RWPE2 (cell line): ENCODE measurements around the gene CLEC16A.

ENCODE experiments used
- ATAC-seq: fragments of 200-7000 bp; cut with Tn5 transposase; 3 replicates; pipeline ENCODE4 v1.9.1; 2021; ENCODE audit warnings: low read depth
- DNase-seq: peaks from one replicate; pipeline ENCODE4 v3.0.0-alpha.2; 2020; ENCODE audit warnings: low spot score
- H3K27ac ChIP-seq: fragments of 450-650 bp; 2 replicates; pipeline ENCODE4 v1.5.1; 2017; ENCODE audit warnings: mild to moderate bottlenecking; ENCODE audit not compliant: poor library complexity, severe bottlenecking
- H3K27me3 ChIP-seq: fragments of 250-450 bp; sonication (Bioruptor Pico); 2 replicates; pipeline ENCODE4 v1.5.1; 2021; ENCODE audit warnings: mild to moderate bottlenecking, moderate library complexity; ENCODE audit not compliant: insufficient read depth, poor library complexity, severe bottlenecking
- H3K36me3 ChIP-seq: fragments of 250-450 bp; sonication (Bioruptor Pico); 2 replicates; pipeline ENCODE4 v1.5.1; 2020; ENCODE audit warnings: low read depth, mild to moderate bottlenecking, moderate library complexity
- H3K4me1 ChIP-seq: fragments of 250-450 bp; sonication (Bioruptor Pico); 2 replicates; pipeline ENCODE4 v1.5.1; 2021; ENCODE audit warnings: mild to moderate bottlenecking, moderate library complexity; ENCODE audit not compliant: insufficient read depth, poor library complexity, severe bottlenecking
- H3K4me3 ChIP-seq: fragments of 250-450 bp; sonication (Bioruptor Pico); 2 replicates; pipeline ENCODE4 v1.5.1; 2021; ENCODE audit warnings: mild to moderate bottlenecking, moderate library complexity; ENCODE audit not compliant: severe bottlenecking
- H3K9me3 ChIP-seq: fragments of 250-450 bp; sonication (Bioruptor Pico); 2 replicates; pipeline ENCODE4 v1.5.1; 2021; ENCODE audit warnings: mild to moderate bottlenecking, moderate library complexity; ENCODE audit not compliant: severe bottlenecking
- TF ChIP-seq, protein P1 (sequence below): fragments of 450-650 bp; IDR thresholded peaks from one replicate; pipeline ENCODE4 v1.5.1; 2017; ENCODE audit warnings: mild to moderate bottlenecking, moderate library complexity; ENCODE audit not compliant: poor library complexity, severe bottlenecking

Gene CLEC16A

DNA sequence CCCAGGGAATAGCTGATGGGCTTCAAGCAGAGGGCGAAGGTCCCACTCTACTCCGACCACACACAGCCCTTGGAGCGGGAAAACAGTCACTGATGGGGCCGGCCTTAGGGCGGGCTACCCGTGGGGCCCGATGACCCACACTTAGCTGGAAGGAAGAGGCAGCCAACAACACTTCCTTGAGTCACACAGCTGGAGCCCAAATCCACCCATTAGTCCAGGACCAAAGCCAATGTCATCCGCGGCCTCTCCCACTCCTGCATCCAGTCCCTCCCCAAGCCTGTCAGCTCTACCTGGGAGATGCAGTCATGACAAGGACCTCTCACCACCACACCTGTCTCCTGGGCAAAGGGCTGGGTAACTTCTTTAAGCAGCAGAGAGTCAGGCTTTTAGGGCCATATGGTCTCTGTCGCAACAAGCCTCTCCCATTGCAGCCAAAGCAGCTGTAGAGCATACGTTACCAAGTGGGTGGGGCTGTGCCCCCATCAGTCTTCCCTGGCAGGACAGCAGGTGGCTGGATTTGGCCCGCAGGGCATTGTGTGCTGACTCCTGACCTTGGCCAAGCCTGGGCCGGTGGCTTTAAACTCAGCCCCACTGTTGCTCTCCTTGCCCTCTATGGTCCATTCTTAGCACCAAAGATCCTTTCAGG lies 200.9 kb downstream of the CLEC16A start:
- Histone ChIP-seq H3K36me3 (no peaks in the 10 kb centered on the region), H3K4me1 (no peaks in the 10 kb centered on the region), H3K9me3 (no peaks in the 10 kb centered on the region), H3K27me3 (no peaks in the 10 kb centered on the region), H3K27ac (no peak overlapping the region), H3K4me3 (no peak overlapping the region)
- DNase-seq (no peak), ATAC-seq (no peak)
- TF ChIP-seq, protein P1, sequence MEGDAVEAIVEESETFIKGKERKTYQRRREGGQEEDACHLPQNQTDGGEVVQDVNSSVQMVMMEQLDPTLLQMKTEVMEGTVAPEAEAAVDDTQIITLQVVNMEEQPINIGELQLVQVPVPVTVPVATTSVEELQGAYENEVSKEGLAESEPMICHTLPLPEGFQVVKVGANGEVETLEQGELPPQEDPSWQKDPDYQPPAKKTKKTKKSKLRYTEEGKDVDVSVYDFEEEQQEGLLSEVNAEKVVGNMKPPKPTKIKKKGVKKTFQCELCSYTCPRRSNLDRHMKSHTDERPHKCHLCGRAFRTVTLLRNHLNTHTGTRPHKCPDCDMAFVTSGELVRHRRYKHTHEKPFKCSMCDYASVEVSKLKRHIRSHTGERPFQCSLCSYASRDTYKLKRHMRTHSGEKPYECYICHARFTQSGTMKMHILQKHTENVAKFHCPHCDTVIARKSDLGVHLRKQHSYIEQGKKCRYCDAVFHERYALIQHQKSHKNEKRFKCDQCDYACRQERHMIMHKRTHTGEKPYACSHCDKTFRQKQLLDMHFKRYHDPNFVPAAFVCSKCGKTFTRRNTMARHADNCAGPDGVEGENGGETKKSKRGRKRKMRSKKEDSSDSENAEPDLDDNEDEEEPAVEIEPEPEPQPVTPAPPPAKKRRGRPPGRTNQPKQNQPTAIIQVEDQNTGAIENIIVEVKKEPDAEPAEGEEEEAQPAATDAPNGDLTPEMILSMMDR, result no peak

- DNase-seq (no peak), ATAC-seq (no peak)
- no peaks in the 10 kb centered on the region for H3K27me3 ChIP-seq
- H3K9me3 ChIP-seq, result no peaks in the 10 kb centered on the region
- no peaks in the 10 kb centered on the region for H3K4me1 ChIP-seq
- TF ChIP-seq, protein P1, result no peak
- no peak overlapping the region for H3K4me3 ChIP-seq
- H3K36me3 ChIP-seq, result no peaks in the 10 kb centered on the region
- no peak overlapping the region for H3K27ac ChIP-seq
These were observed 201.5 kb downstream of the CLEC16A start for GRCh38 chr16:11145819-11146211.

GRCh38 chr16:11147033-11147753 lies 202.8 kb downstream of the CLEC16A start:
- no peak for DNase-seq
- Histone ChIP-seq H3K27me3 (no peaks in the 10 kb centered on the region), H3K4me3 (no peak overlapping the region), H3K27ac (no peak overlapping the region), H3K4me1 (no peaks in the 10 kb centered on the region), H3K36me3 (no peaks in the 10 kb centered on the region), H3K9me3 (no peaks in the 10 kb centered on the region)
- ATAC-seq, result no peak
- TF ChIP-seq, protein P1, result no peak

DNA sequence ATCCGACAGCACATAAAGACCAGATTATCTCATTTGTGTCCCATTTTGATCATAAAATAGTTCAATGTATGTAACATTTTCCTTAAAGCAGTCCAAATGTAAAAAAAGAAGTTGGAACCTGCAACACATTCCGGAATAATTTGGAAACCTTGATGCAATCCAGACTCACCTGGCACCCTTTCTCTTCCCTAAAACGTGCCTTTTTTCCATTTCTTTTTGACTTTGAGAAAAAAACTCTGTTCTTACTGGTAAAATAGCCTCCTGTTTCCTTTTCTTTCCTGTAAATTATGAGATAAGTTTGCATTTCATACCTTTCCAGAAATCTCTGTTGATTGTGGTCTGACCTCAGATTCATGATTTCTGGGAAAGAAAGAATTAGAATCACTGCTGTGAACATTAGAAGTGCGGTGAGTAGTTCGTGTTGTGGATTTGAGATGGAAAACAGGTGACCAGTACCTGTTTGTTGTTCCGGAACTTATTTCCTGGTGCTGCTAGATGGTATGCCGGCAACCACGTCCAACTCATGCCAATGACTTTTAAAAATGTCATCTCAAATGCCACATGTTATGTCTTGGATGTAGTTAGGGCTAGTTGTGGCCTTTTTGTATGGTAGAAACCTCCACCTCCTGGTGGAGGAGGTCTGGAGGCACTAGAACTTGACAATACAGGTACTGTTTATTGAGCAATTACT lies 203.5 kb downstream of the CLEC16A start:
- Histone ChIP-seq H3K4me1 (no peaks in the 10 kb centered on the region), H3K27me3 (no peaks in the 10 kb centered on the region), H3K9me3 (no peaks in the 10 kb centered on the region), H3K4me3 (no peak overlapping the region), H3K36me3 (no peaks in the 10 kb centered on the region), H3K27ac (no peak overlapping the region)
- DNase-seq (no peak), ATAC-seq (no peak)
- TF ChIP-seq, protein P1, result no peak
